HG03097 (cell line): ENCODE measurements around the gene UBALD2.
"Not testable (repeated sequence)": the region's sequence is repeated elsewhere in the genome, so short reads cannot be mapped to it uniquely, and the experiment has no call there.

Experiments used
- ATAC-seq: cut with Tn5 transposase; IDR thresholded peaks from one replicate; pipeline ENCODE4 v1.9.1; 2021; ENCODE audit not compliant: unreplicated experiment, low FRiP score

The UBALD2 gene

GRCh38 chr17:76262732-76263344 lies 2.3 kb upstream of the UBALD2 start:
- no peak for ATAC-seq

GRCh38 chr17:76263896-76264295 lies 1.3 kb upstream of the UBALD2 start:
- ATAC-seq, result no peak

- ATAC-seq, result no peak
Measured at GRCh38 chr17:76264425-76264754, 758 bp upstream of the UBALD2 start.

- no peak for ATAC-seq
Measured at GRCh38 chr17:76265624-76266243, 586 bp downstream of the UBALD2 start.

GRCh38 chr17:76266244-76266938 lies 1.2 kb downstream of the UBALD2 start:
- ATAC-seq, result no peak

GRCh38 chr17:76267051-76267576 lies 2.0 kb downstream of the UBALD2 start:
- no peak for ATAC-seq

GRCh38 chr17:76267581-76268001 lies 2.4 kb downstream of the UBALD2 start:
- not testable (repeated sequence) for ATAC-seq

GRCh38 chr17:76268015-76268749 lies 3.0 kb downstream of the UBALD2 start:
- ATAC-seq, result no peak

- no peak for ATAC-seq
Measured at GRCh38 chr17:76268991-76269981, 4.1 kb downstream of the UBALD2 start.

GRCh38 chr17:76270127-76270592 lies 5.0 kb downstream of the UBALD2 start:
- ATAC-seq, result no peak

- ATAC-seq, result no peak
Measured at GRCh38 chr17:76270770-76271668, 5.9 kb downstream of the UBALD2 start.

GRCh38 chr17:76271669-76272540 lies 6.8 kb downstream of the UBALD2 start:
- peak; percentile 52 for ATAC-seq

GRCh38 chr17:76272541-76273444 lies 7.6 kb downstream of the UBALD2 start:
- peak; percentile 15 for ATAC-seq

GRCh38 chr17:76273445-76274111 lies 8.4 kb downstream of the UBALD2 start:
- ATAC-seq, result no peak

- no peak for ATAC-seq
Measured at GRCh38 chr17:76274112-76274956, 9.2 kb downstream of the UBALD2 start.
